ENCODE data around the gene MYBPC1.

The MYBPC1 gene

DNA sequence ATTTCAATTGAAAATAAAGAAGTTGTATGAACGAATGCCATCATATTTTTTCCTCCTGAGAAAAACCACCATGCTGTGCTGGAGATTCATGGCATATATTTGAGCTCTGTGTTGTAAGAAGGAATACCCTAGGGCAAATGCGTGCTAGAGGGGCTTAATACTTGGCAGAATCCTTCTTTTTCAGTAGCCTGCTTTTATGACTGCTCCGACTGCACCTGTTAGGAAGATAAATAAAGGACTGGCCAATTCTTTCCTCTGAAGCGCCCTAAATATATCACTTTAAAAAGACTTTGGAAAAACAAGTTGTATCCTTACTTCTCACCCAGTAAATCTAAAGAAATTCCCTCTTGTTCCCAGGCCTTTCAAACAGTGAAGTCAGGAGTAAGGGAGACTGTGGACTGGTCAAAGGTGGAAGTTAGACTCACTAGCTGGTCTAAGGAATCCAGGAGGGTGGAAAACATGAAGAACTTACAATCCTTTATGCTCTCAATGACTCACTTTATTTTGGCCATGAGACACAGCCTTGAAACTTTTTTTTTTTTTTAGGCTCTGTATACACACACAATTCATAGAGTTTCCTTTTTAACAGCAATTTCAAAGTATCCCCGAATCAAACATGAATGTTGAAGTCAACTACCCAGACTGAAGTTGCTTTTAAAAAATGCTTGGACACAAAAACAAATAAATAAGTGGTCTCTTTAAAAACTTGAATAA is 5.2 kb downstream of the MYBPC1 start:
- no peak for DNase-seq

DNA sequence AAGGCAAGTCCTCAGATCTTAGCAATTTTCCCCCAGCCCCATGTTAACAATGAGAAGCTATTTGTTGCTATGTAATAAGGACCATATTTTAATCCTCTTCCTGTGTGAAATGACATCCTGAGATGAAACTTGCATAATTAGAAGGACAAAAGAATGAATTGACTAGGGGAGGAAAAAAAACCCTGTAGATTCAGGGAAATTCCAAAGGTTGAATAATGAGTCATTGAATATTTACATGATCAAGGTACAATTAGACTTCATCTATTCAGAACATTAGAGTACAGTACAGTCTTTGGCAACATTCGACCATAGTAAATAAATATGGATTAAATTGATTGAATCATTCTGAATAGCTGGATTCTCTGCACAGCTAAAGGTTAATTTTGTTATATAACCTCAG is 9.4 kb downstream of the MYBPC1 start:
- DNase-seq, result no peak

DNA sequence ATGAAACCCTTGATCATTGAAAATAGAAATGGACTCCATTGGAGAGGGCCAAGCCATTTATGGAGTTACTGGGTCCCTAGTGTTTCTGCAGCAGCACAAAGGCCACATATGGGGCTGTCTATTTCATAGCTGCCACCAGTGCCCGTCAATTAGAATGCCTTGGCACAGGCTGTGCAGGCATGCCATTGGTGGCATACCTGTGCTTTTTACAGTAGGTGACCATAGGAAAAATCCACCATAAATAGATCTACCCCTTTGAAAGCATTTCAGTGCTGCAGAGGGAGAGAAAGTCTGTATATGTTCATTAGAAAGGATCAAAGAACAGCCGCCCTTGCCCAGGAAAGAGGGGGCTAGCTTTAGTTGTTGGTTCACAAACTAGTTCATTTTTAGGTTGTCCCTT is 13.1 kb downstream of the MYBPC1 start:
- DNase-seq, result no peak

DNA sequence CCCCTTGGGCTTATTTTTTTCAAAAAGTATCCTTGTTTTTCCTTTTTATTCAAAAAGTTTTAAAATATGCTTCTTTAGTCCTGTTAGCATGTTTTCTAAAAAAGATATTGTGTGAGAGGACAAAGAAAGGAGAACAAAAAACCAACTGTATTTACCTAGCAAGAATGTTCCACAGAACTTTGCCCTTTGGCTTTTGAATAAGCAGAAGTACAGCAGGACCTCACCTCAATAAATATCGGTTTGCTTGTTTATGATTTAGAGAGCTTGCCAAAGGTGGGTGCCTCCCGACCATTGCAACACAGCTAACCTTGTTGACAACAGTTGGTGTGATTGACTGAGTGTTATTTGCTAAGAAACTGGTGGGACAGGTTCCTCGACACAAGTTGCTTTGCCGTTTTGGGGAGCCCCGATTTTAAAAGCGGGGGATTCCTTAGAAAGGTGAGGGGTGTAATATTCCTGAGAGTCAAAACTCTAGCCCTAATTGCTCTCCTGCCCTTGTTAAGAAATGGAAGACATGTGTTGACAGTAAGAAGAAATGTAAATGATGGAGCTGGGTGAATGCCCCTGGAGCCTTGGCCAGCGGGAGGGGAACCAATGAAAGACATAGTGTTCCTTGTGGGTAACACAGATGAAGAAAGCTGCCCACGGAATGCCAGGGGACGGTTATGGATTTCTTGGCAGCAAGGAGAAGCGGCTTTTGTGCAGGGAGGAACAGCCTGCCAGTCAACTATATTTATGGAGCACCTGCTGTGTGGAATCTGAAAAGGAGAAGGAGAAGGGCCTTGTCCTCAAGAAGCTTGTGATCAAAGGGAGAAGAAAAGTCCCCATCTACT is 13.7 kb downstream of the MYBPC1 start:
- DNase-seq, result no peak

DNA sequence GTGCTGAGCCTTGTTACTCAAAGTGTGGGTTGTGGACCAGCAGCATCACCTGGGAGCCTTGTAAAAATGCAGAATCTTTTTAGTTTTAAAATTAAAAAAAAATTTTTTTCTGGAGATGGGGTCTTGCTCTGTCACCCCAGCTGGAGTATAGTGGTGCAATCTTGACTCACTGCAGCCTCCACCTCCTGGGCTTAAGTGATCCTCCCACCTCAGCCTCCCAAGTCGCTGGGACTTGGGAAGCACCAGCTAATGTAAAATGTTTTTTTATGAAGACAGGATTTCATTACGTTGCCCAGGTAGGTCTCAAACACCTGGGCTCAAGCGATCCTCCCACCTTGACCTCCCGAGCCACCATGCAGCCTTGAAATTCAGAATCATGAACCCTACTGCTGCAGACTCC is 14.4 kb downstream of the MYBPC1 start:
- DNase-seq, result no peak

DNA sequence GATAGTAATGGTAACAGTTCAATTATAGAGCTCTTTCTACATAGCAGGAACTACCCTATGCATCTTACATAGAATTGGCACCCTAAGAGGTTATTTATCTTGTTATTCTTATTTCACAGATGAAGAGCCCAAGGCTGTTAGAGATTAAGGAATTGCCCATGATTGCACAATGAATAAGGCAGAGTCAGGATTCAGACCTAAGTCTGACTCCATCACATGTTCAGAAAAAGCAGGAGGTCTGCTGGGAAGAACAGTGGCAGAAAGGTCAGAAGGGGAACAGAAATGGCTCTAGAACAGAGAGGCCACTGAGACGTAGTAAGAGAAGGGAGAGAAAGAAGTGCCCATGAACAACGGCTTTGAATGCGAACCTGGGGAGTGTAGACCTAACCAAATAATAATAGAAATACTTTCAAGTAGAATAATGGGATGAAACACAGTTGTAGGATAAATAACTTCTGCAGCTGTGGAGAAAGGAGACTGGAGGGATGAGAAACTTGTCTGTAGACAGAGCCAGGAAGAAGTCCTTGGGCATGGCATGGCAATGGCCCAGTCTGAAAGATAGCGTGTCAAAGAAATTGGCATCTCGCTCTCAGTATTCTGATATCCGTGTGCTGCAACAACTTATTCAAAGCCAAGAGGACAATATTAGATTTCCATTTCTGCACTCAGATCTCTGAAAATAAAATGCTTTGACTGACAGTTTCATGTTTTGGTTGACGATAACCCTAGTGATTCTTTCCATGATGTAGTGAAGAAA is 17.6 kb downstream of the MYBPC1 start:
- DNase-seq, result no peak

DNA sequence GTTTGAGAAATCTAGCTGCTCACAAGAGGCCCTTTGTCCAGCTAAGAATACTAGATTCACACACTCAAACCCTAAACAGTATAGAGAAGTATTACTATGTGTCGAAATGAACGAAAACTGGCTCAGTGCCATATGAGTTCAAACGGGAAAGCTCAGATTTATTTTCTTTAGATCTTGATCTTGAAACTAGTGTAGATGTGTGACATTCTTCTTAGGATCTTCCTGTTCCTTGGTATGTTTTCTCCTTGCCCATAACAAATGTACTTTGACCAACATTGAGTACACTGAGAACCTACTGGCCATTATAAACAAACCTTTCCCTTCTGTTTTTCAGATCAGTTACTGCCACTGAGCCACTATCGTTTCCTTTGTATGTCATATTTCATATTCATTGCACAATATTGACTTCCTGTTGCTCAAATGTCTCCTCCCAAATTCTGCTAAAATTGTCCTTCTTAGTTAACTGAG is 21.3 kb downstream of the MYBPC1 start:
- DNase-seq, result no peak

DNA sequence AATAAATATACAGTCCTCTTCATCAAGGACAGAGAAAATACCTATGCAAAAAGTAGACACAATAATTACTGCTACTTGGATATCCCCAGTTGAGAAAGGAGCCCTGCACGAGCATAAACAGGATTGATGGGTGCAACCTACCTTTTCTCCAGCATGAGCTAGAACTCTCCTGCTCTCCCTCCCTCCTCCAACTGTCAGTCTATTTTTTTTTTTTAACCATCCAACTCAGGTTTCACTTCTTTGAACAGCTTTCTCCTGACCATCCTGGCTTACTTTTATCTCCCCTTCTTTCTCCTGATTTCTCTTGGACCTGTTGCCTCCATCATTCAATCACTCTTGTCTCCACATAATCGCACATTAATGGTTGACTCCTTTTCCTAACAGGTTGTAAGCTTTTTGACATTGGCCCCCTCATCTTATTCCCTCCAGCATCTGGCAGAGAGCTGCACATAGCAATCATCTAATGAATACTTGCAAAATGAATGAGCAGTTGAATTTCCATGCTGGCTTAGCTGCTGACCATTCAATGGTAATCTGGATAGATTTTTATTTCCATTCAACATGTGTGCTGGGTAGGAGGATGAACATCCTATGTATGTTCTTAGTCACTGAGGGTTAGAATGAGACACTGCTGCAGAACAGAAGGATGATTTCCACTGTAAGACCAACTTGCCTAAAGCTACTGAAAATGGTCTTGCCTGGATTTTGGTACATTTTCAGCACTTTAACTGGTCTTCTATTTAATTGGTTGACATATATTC is 24.4 kb downstream of the MYBPC1 start:
- DNase-seq, result no peak

DNA sequence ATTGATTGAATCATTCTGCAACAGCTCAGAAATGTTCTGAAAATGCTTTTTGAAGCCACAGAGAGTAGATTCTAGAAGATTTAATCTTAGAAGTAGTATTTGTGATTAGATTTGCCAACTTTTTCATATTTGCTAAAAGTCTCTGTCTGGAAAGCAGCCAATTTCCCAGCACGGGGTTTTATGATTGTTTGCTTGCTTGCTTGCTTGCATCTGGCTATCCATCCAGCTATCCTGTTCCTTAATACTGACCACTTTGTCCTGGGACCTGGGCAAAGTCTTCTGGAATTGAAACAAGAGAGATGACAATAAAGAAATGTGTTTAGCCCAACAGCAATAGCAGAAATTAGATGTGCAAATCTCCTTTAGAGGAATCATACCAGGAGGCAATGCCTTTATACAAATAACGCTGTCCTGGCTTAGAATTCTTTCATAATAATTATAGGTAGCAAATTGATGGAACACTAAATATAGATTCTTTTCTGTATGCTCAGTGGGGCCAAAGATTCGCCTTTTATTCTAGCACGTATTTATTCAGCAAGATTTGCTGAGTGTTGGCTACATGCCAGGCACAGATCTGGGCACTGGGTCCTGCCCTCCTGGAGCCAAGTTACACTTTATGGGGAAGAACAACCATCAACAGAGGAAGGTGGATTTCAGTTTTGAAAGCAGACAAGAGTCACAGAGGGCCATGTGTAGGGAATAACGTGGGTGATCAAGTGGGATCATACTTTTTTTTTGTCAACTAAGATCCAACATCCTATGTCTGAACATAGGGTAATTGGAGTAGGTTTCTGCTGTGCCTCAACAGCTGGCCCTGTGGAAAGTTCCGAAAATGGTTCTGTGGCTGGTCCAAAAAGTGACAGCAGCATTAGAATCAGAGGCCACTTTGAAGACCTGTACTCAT is 25.3 kb downstream of the MYBPC1 start:
- no peak for DNase-seq

DNA sequence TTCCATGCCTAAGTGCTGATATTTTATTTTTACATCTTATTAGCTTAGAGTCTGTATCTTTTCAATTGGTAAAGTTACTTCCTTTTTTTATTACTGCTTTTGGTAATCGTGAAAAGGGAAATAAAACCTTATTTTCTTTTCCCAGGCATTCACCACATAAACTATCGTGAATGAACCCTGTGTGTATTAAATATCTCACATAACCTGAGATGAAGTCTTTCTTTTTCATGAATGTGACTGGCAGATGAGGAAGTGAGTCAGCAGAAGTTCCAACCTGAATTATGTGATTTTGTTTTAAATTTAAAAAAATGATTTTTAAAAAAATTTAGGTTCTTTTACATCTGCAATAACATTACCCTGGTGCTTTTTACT is 26.0 kb downstream of the MYBPC1 start:
- DNase-seq, result no peak

DNA sequence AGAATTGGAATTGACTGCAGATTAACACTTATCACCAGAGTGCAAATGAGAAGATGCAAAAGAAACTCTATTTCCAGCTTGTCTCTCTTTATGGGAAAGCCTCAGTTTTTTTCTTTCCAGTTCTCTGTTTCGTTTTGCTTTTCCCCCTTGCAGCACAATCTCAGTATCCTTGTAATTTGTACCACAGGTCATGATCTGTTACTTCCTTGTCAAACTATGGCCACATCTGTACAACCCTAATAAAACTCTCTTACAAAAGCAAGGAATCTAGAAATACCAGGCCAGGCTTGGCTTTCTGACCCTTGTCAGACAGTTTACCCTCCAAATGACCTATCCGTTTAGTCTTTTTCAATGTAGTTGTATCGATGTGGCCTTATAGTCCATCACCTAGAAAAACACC is 33.9 kb downstream of the MYBPC1 start:
- DNase-seq, result no peak

DNA sequence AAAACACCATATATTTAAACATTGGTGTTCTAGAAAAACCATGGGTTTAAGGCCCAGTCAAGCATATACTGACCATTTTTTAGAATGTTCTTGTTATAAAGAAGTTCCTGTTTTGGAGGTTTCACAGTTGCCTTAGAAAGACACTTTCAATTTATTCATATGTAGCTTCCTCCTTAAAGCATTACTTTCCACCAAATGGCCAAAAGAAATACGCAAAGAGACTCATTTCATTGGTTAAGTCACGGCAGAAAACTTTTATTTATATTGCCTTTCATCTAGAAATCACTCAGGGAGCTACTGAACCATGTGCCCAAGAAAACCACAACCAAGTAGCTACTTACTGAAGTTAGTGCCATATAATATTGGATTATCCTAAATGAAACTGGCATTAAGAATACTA is 40.0 kb downstream of the MYBPC1 start:
- DNase-seq, result no peak

DNA sequence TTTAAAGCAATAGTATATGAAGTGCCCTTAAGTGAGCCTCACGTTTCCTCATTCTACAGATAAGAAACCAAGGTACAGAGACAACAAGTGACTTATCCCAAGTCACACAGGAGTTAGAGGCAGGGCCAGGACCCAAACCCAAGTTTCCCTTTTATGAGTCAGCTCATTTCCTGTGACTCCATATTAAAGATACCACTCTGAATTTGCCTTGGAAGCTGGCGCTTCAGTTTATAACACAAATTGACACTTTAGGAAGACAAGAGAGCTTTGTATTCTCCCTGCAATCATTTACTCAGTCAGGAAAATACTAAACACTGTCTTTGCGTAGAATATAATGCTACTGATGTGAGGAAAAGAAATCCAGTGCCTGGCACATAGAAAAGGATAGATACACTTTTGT is 43.2 kb downstream of the MYBPC1 start:
- no peak for DNase-seq

DNA sequence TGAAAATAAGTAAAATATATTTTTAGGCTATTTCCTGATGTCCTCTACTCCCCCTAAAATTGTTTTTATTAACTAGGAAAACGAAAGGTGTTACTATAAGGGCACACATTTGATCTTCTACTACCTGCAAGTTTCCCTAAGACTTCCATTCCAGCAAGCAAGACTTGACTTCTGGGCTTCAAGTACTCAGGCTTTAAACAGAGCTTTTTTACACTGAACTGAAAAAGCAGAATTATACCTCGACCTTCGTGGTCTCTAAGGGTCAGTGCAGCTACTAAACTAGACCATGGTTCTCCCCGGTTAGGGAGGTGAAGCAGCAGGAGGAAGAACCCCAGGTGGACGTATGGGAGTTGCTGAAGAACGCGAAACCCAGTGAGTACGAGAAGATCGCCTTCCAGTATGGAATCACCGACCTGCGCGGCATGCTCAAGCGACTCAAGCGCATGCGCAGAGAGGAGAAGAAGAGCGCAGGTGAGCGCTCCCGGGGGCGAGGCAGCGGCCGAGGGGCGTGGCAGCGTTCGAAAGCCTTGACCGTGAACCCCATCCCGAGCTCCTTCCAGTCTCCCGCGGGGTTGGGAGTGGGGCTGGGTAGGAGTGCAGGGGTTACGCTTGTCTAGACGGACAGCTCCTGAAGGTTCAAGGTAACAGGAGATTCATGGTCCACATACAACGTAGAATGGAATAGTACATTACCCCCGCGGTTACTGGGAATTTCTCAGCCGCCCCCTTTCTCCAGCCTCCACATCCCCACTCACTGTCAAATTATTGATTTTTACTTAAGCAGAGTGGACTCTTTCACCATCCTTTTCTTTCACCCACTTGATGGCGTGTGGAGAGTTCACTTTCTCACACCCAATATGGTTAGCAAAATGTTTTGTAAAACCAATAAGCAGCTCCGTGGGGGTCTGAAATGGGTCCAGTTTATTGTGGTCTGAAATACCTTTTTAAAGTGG is 47.6 kb downstream of the MYBPC1 start:
- no peak for DNase-seq

DNA sequence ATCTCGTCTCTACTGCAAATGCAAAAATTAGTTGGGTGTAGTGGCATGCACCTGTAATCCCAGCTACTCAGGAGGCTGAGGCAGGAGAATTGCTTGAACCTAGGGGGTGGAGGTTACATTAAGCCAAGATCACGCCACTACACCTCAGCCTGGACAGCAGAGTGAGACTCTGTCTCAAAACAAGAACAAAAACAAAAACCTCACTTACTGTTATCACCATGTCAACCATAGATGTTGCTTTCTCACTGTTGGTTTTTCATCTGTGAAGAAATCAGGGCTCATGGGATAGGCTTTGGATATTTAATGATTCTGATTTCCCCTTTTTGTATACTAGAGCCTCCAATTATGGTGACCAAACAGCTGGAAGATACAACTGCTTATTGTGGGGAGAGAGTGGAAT is 52.9 kb downstream of the MYBPC1 start:
- DNase-seq, result no peak

DNA sequence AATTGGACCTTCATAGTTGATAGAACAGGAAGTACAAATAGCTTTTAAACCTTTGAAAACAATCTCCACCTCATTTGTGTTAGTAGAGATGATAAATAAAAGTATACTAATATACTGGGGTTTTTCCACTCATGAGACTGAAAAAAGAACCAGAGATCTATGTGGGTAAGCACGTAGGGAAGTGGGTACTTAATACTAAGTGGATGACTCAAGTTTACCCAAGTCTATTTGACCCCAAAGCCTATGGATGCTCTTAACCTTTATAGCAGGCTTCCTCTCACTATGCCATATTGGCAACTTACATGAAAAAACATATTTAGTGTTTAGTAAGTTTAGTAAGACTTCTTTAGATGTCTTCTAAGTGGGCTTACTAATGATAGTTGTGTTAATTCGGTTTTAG is 53.4 kb downstream of the MYBPC1 start:
- no peak for DNase-seq

DNA sequence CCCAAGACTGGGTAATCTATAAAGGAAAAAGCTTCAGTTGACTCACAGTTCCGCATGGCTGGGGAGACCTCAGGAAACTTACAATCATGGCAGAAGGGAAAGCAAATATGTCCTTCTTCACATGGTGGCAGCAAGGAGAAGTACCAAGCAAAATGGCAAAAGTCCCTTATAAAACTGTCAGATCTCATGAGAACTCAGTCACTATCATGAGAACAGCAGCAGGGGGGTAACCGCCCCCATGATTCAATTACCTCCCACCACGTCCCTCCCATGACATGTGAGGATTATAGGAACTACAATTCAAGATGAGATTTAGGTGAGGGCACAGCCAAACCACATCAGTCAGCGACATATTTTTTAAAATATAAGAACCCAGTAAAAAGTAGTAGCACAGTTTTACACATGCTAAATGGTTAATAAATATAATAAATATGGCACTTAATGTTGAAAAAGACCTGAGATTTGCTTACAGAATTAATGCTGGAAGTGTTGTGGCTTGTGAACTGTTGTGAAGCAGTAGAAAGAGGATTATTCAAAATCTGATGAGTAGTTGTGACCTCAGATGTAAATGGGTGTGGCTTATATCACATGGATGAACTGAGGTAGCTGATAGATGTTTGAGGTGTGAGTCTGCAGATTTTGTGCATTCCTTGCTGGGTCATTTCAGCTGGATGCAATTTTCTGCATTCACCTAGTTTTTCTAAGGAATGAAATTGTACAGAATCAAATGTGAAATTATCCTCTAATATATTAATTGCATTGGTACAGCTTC is 55.8 kb downstream of the MYBPC1 start:
- no peak for DNase-seq

DNA sequence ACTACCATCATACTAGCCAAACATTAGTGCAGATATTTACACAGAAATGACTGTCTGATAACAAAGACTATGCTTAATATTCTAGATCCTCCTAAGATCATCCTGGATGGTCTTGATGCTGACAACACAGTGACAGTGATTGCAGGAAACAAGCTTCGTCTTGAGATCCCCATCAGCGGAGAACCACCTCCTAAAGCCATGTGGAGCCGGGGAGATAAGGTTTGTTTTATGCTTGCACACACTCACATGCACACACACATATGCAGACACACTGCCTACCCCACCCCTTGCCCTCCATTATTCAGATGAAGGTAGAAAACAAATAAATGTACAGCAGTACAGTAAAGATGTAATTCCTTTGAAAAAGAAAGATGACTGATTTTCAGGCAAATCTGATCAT is 58.3 kb downstream of the MYBPC1 start:
- no peak for DNase-seq

DNA sequence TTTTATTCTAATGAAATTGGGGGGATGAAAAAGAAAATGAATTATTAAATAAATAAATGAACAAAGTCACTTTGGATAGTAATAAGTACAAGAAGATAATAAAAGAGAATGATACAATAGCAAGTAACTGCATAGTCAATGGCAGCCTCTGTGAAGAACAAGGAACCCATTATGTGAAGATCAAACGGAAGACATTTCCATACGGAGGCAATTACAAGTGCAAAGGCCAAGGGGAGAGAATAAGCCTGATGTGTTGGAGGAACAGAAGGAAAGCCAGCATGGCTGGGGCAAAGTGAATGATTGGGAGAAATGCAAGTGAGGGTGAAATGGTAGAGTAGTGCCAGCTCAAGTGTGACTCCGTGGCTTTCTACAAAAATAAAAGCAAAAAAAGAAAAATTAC is 58.7 kb downstream of the MYBPC1 start:
- no peak for DNase-seq

DNA sequence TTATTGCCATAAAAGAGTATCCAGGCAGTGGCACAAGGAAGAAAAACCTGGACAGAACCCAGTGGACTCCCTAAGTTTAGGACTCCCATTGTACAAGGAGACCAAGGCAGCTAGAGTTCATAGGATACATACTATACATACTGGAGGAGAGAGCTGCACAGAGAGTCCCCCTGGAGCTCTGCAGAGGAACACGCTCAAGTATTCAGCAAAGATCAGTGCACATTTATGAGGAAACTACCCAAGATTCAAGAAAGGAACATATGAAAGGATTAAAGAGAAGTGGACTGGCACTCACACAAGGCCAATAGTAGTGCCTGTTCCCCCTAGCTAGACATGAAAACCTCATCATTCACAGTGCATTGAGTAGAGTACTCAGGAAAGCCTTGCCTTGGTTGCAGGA is 59.7 kb downstream of the MYBPC1 start:
- DNase-seq, result no peak
